ENCODE measurements around the gene GALNT3. TPM values are rescaled to one million over a fixed set of nuclear protein-coding genes. Genes with fewer than 3 reads are reported as not detected.

Gene GALNT3
- polyA plus RNA-seq, 1 of the 3 experiments (the other 2 are of a cell fraction): 0.05 TPM

GRCh38 chr2:165698444-165698884 lies 95.6 kb downstream of the GALNT3 start:
- 9% methylated on average over 4 of the region's 4 CpGs for WGBS (ENCODE audit: low lambda C conversion rate)
- peak overlapping the region; percentile 32; the same call in 1 of the 2 replicates for H2AFZ ChIP-seq (ENCODE audit: low read depth)
- H3K36me3 ChIP-seq (replicated peaks in 1 of 2; ENCODE audit: control insufficient read depth in 1 of 2, insufficient read depth in 2 of 2, low read length in 1 of 2): no peaks in the 10 kb centered on the region
- no peak overlapping the region for H3K9ac ChIP-seq
- no peaks in the 10 kb centered on the region for H3K27me3 ChIP-seq (ENCODE audit: insufficient read depth)
- no peak overlapping the region for H3K4me3 ChIP-seq (ENCODE audit: low read depth in 2 of 2, low read length in 1 of 2)
- CTCF ChIA-PET: interaction anchor here (0.7 to 3.8 kb wide), 23 partner anchors 9 to 321 kb away, joined by 3 to 24 read pairs (median 3); no protein-coding TSS in a partner anchor
- H3K9me2 ChIP-seq: no peaks in the 10 kb centered on the region
- no peaks in the 10 kb centered on the region for H3F3A ChIP-seq (replicated peaks; ENCODE audit: insufficient read depth)
- POLR2A ChIA-PET: no interaction called here
- no peak for TF ChIP-seq JUND (IDR thresholded peaks at IDR 0.05)
- TF ChIP-seq RFX5 (IDR thresholded peaks at IDR 0.05; ENCODE audit: low read length): 0 out of 2 replicates have a peak, but pooled peaks have one; percentile 16
- TF ChIP-seq, protein P1, sequence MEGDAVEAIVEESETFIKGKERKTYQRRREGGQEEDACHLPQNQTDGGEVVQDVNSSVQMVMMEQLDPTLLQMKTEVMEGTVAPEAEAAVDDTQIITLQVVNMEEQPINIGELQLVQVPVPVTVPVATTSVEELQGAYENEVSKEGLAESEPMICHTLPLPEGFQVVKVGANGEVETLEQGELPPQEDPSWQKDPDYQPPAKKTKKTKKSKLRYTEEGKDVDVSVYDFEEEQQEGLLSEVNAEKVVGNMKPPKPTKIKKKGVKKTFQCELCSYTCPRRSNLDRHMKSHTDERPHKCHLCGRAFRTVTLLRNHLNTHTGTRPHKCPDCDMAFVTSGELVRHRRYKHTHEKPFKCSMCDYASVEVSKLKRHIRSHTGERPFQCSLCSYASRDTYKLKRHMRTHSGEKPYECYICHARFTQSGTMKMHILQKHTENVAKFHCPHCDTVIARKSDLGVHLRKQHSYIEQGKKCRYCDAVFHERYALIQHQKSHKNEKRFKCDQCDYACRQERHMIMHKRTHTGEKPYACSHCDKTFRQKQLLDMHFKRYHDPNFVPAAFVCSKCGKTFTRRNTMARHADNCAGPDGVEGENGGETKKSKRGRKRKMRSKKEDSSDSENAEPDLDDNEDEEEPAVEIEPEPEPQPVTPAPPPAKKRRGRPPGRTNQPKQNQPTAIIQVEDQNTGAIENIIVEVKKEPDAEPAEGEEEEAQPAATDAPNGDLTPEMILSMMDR (IDR thresholded peaks at IDR 0.05): peak; percentile 67
- peak; percentile 86 for TF ChIP-seq RAD21 (IDR thresholded peaks at IDR 0.05; ENCODE audit: low read length)
- TF ChIP-seq SMC3 (IDR thresholded peaks at IDR 0.05; ENCODE audit: low read depth, low read length): peak; percentile 76
- H3K4me2 ChIP-seq: no peak overlapping the region
- H3K79me2 ChIP-seq (ENCODE audit: insufficient read depth): no peaks in the 10 kb centered on the region
- no peaks in the 10 kb centered on the region for H4K20me1 ChIP-seq (ENCODE audit: insufficient read depth)
- peak overlapping the region in 1 of 2 experiments; percentile 48; a peak in 2 of 4 replicates for H3K27ac ChIP-seq (ENCODE audit: low read depth in 2 of 2, low read length in 1 of 2)
- H3K4me1 ChIP-seq (ENCODE audit: control insufficient read depth in 1 of 2, insufficient read depth in 2 of 2, low read depth in 1 of 2, low read length in 1 of 2): peaks cover 5 to 13% of the 10 kb centered on the region in 2 experiments; a peak in 3 of 4 replicates
- no peaks in the 10 kb centered on the region for H3K9me3 ChIP-seq
- peak; percentile 42 for DNase-seq

DNA sequence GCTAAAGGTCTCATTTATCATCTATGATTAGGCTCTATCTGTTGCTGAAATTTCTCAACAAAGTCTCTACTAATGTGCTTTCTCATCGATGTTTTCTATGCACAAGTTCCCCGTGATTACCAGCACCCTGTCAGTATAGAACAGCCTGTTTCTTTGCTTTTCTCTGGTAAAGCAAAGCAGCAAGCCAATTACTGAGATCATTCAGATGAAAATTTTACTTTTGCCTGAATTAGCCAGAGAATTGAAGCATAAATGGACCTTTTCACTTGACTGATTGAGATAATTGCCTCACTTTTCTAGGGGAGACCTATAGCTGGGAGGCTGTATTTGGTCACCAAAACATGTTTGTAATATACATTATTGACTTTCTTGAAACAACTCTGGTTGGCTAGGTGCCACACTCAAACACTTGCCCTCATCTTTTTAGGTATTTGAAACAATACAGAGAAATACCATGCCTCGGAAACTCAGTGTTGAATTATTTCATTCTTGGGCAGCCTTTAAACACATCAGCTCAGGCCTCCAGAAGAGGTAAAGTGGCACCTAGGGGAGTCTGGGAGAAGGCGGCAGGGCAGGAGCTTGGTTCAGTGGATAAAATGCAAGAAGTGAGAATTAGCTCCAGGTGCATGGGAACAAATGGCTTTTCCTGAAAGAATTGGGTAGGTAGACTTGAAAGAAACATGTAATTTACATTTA lies 96.2 kb downstream of the GALNT3 start:
- no peaks in the 10 kb centered on the region for H3K79me2 ChIP-seq (ENCODE audit: insufficient read depth)
- 79% methylated on average over 4 of the region's 4 CpGs for WGBS (ENCODE audit: low lambda C conversion rate)
- H2AFZ ChIP-seq (ENCODE audit: low read depth): peak overlapping the region; percentile 32; the same call in 1 of the 2 replicates
- H3K27ac ChIP-seq (ENCODE audit: low read depth in 2 of 2, low read length in 1 of 2): peak overlapping the region in 1 of 2 experiments; percentile 48; a peak in 2 of 4 replicates
- H3K4me1 ChIP-seq (ENCODE audit: control insufficient read depth in 1 of 2, insufficient read depth in 2 of 2, low read depth in 1 of 2, low read length in 1 of 2): peaks cover 5 to 13% of the 10 kb centered on the region in 2 experiments; a peak in 3 of 4 replicates
- no peak overlapping the region for H3K4me3 ChIP-seq (ENCODE audit: low read depth in 2 of 2, low read length in 1 of 2)
- no peaks in the 10 kb centered on the region for H3K9me2 ChIP-seq
- H3K9ac ChIP-seq: no peak overlapping the region
- ChIA-PET CTCF (interaction anchor here (0.7 to 3.8 kb wide), 22 partner anchors 9 to 320 kb away, joined by 3 to 24 read pairs (median 4); no protein-coding TSS in a partner anchor), POLR2A (no interaction called here)
- no peaks in the 10 kb centered on the region for H3K27me3 ChIP-seq (ENCODE audit: insufficient read depth)
- no peak overlapping the region for H3K4me2 ChIP-seq
- TF ChIP-seq, protein P2, sequence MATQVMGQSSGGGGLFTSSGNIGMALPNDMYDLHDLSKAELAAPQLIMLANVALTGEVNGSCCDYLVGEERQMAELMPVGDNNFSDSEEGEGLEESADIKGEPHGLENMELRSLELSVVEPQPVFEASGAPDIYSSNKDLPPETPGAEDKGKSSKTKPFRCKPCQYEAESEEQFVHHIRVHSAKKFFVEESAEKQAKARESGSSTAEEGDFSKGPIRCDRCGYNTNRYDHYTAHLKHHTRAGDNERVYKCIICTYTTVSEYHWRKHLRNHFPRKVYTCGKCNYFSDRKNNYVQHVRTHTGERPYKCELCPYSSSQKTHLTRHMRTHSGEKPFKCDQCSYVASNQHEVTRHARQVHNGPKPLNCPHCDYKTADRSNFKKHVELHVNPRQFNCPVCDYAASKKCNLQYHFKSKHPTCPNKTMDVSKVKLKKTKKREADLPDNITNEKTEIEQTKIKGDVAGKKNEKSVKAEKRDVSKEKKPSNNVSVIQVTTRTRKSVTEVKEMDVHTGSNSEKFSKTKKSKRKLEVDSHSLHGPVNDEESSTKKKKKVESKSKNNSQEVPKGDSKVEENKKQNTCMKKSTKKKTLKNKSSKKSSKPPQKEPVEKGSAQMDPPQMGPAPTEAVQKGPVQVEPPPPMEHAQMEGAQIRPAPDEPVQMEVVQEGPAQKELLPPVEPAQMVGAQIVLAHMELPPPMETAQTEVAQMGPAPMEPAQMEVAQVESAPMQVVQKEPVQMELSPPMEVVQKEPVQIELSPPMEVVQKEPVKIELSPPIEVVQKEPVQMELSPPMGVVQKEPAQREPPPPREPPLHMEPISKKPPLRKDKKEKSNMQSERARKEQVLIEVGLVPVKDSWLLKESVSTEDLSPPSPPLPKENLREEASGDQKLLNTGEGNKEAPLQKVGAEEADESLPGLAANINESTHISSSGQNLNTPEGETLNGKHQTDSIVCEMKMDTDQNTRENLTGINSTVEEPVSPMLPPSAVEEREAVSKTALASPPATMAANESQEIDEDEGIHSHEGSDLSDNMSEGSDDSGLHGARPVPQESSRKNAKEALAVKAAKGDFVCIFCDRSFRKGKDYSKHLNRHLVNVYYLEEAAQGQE (IDR thresholded peaks at IDR 0.05; ENCODE audit: low read depth, low read length): no peak
- no peak for TF ChIP-seq CHD2 (IDR thresholded peaks at IDR 0.05; ENCODE audit: low read length, partially characterized antibody)
- TF ChIP-seq MXI1 (IDR thresholded peaks at IDR 0.05; ENCODE audit: low read depth, low read length): no peak
- TF ChIP-seq TAF1 (IDR thresholded peaks at IDR 0.05; ENCODE audit: borderline replicate concordance, low read depth, low read length): no peak
- TF ChIP-seq, protein P3, sequence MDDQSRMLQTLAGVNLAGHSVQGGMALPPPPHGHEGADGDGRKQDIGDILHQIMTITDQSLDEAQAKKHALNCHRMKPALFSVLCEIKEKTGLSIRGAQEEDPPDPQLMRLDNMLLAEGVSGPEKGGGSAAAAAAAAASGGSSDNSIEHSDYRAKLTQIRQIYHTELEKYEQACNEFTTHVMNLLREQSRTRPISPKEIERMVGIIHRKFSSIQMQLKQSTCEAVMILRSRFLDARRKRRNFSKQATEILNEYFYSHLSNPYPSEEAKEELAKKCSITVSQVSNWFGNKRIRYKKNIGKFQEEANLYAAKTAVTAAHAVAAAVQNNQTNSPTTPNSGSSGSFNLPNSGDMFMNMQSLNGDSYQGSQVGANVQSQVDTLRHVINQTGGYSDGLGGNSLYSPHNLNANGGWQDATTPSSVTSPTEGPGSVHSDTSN (IDR thresholded peaks at IDR 0.05): no peak
- no peak for TF ChIP-seq NFIC (IDR thresholded peaks at IDR 0.05; ENCODE audit: borderline replicate concordance)
- TF ChIP-seq TCF12 (IDR thresholded peaks at IDR 0.05): no peak
- no peak for TF ChIP-seq FOSL2 (IDR thresholded peaks at IDR 0.05; ENCODE audit: borderline replicate concordance, low read depth)
- no peaks in the 10 kb centered on the region for H3F3A ChIP-seq (replicated peaks; ENCODE audit: insufficient read depth)
- no peaks in the 10 kb centered on the region for H3K36me3 ChIP-seq (replicated peaks in 1 of 2; ENCODE audit: control insufficient read depth in 1 of 2, insufficient read depth in 2 of 2, low read length in 1 of 2)
- H4K20me1 ChIP-seq (ENCODE audit: insufficient read depth): no peaks in the 10 kb centered on the region
- DNase-seq: no peak
- no peaks in the 10 kb centered on the region for H3K9me3 ChIP-seq
